HepG2 (cell line): ENCODE measurements around the gene C9orf43. TPM values are rescaled to one million over a fixed set of nuclear protein-coding genes. Genes with fewer than 3 reads are reported as not detected.

Experiments used
- ARID2 ChIP-seq: sonication (generic); formaldehyde crosslinking; IDR thresholded peaks from 2 replicates; pipeline ENCODE4 v1.8.1; 2022; ENCODE audit warnings: mild to moderate bottlenecking, missing genetic modification reagents, borderline replicate concordance
- BRCA1 ChIP-seq: sonication (generic); formaldehyde crosslinking; IDR thresholded peaks from 2 replicates; pipeline ENCODE4 v1.4.0; 2020; ENCODE audit warnings: missing genetic modification reagents
- FOXA3 ChIP-seq: IDR thresholded peaks from 2 replicates; pipeline ENCODE4 v1.6.1; 2016; ENCODE audit warnings: missing genetic modification reagents, missing compliant biosample characterization
- FOXO1 ChIP-seq: sonication (generic); formaldehyde crosslinking; IDR thresholded peaks from 2 replicates; pipeline ENCODE4 v1.4.0; 2020; ENCODE audit warnings: missing genetic modification reagents
- HIVEP1 ChIP-seq: sonication (generic); formaldehyde crosslinking; IDR thresholded peaks from 2 replicates; pipeline ENCODE4 v1.4.0; 2020; ENCODE audit warnings: mild to moderate bottlenecking, missing genetic modification reagents
- IRX3 ChIP-seq: sonication (generic); formaldehyde crosslinking; IDR thresholded peaks from 2 replicates; pipeline ENCODE4 v1.8.1; 2023; ENCODE audit warnings: mild to moderate bottlenecking, low read depth, missing genetic modification reagents, borderline replicate concordance
- JDP2 ChIP-seq: sonication (generic); formaldehyde crosslinking; IDR thresholded peaks from 2 replicates; pipeline ENCODE4 v1.8.1; 2022; ENCODE audit warnings: missing genetic modification reagents, borderline replicate concordance
- JUNB ChIP-seq: sonication (generic); formaldehyde crosslinking; IDR thresholded peaks from 2 replicates; pipeline ENCODE4 v1.8.0; 2022; ENCODE audit warnings: missing genetic modification reagents, mild to moderate bottlenecking, borderline replicate concordance
- KLF6 ChIP-seq: IDR thresholded peaks from 2 replicates; pipeline ENCODE4 v1.8.0; 2016; ENCODE audit warnings: missing biosample characterization, missing genetic modification reagents
- MEIS2 ChIP-seq: sonication (generic); formaldehyde crosslinking; IDR thresholded peaks from 2 replicates; pipeline ENCODE4 v1.9.0; 2021; ENCODE audit warnings: mild to moderate bottlenecking, missing genetic modification reagents
- NCOA5 ChIP-seq: sonication (generic); formaldehyde crosslinking; IDR thresholded peaks from 2 replicates; pipeline ENCODE4 v1.4.0; 2020; ENCODE audit warnings: missing genetic modification reagents
- SP1 ChIP-seq, 2 experiments: fragments of 450-650 bp in 1 of 2; sonication (generic) in 1 of 2; formaldehyde crosslinking in 1 of 2; IDR thresholded peaks; 2 replicates each; pipeline versions ENCODE4 v1.4.0 to v1.6.1; 2016 to 2020; ENCODE audit warnings: missing genetic modification reagents in 1 of 2
- TAF15 ChIP-seq: fragments of 200-400 bp; formaldehyde crosslinking; IDR thresholded peaks from one replicate; pipeline ENCODE4 v1.6.1; 2018; ENCODE audit warnings: mild to moderate bottlenecking, low read depth, low read length; ENCODE audit not compliant: poor library complexity, severe bottlenecking
- ZBTB7A ChIP-seq: sonication (generic); formaldehyde crosslinking; IDR thresholded peaks from 2 replicates; pipeline ENCODE4 v1.8.0; 2022; ENCODE audit warnings: mild to moderate bottlenecking, missing genetic modification reagents
- ZBTB7B ChIP-seq: sonication (generic); formaldehyde crosslinking; IDR thresholded peaks from 2 replicates; pipeline ENCODE4 v1.4.0; 2020; ENCODE audit warnings: missing genetic modification reagents
- ZNF121 ChIP-seq: sonication (generic); formaldehyde crosslinking; IDR thresholded peaks from 2 replicates; pipeline ENCODE4 v1.5.0; 2020; ENCODE audit warnings: mild to moderate bottlenecking, missing genetic modification reagents
- ZNF160 ChIP-seq: sonication (generic); formaldehyde crosslinking; IDR thresholded peaks from 2 replicates; pipeline ENCODE4 v1.8.0; 2022; ENCODE audit warnings: mild to moderate bottlenecking, inconsistent platforms, missing genetic modification reagents
- ZNF430 ChIP-seq: sonication (generic); formaldehyde crosslinking; IDR thresholded peaks from 2 replicates; pipeline ENCODE4 v1.9.0; 2021; ENCODE audit warnings: mild to moderate bottlenecking, missing genetic modification reagents
- ZNF446 ChIP-seq: sonication (generic); formaldehyde crosslinking; IDR thresholded peaks from 2 replicates; pipeline ENCODE4 v1.5.0; 2020; ENCODE audit warnings: mild to moderate bottlenecking, missing genetic modification reagents
- ZNF761 ChIP-seq: sonication (generic); formaldehyde crosslinking; conservative IDR thresholded peaks from 2 replicates; pipeline ENCODE4 v1.4.0; 2020; ENCODE audit warnings: mild to moderate bottlenecking, missing genetic modification reagents
- ZNF879 ChIP-seq: sonication (generic); formaldehyde crosslinking; IDR thresholded peaks from 2 replicates; pipeline ENCODE4 v1.8.1; 2023; ENCODE audit warnings: missing genetic modification reagents
- polyA plus RNA-seq, 8 experiments: library from polyadenylated mRNA; depleted of rRNA in 3 of 8; stranded (reverse) in 7 of 8; unstranded in 1 of 8; fragments of >200 nt; fragmentation: Illumina TruSeq in 4 of 8; extraction: Trizol in 4 of 8; gene quantifications; 2 replicates each; pipeline versions ENCODE4 v1.2.1 to v1.2.3, GENCODE V29; 2011 to 2016; ENCODE audit warnings: low read depth in 4 of 8, missing spikeins in 1 of 8, mixed read lengths in 1 of 8; ENCODE audit not compliant: insufficient read depth in 1 of 8
- total RNA-seq, 5 experiments: library from RNA; depleted of rRNA; stranded (reverse); fragments of >200 nt; fragmentation: Illumina TruSeq; extraction: Trizol; gene quantifications; 2 replicates each; pipeline ENCODE4 v1.2.3, GENCODE V29; 2016; ENCODE audit warnings: low read depth in 1 of 5
- TF ChIP-seq, protein P1 (sequence below): sonication (generic); formaldehyde crosslinking; IDR thresholded peaks from 2 replicates; pipeline ENCODE4 v1.8.1; 2023; ENCODE audit warnings: mild to moderate bottlenecking, missing genetic modification reagents
- TF ChIP-seq, protein P2 (sequence below): sonication (generic); formaldehyde crosslinking; IDR thresholded peaks from 2 replicates; pipeline ENCODE4 v1.4.0; 2020; ENCODE audit warnings: missing genetic modification reagents
- TF ChIP-seq, protein P3 (sequence below): sonication (generic); formaldehyde crosslinking; IDR thresholded peaks from 2 replicates; pipeline ENCODE4 v1.4.0; 2020; ENCODE audit warnings: low read depth, mild to moderate bottlenecking, missing genetic modification reagents
- TF ChIP-seq, protein P4 (sequence below): sonication (generic); formaldehyde crosslinking; IDR thresholded peaks from 2 replicates; pipeline ENCODE4 v1.5.0; 2020; ENCODE audit warnings: mild to moderate bottlenecking, missing genetic modification reagents, moderate library complexity
- TF ChIP-seq, protein P5 (sequence below): sonication (generic); formaldehyde crosslinking; IDR thresholded peaks from 2 replicates; pipeline ENCODE4 v1.5.0; 2020; ENCODE audit warnings: missing genetic modification reagents, mild to moderate bottlenecking, borderline replicate concordance

C9orf43 gene
- total and polyA plus RNA-seq, 2 of the 13 experiments (the other 11 are each of a cell fraction or from before 2014, with no cell fraction given), result 0.24 to 0.31 TPM

DNA sequence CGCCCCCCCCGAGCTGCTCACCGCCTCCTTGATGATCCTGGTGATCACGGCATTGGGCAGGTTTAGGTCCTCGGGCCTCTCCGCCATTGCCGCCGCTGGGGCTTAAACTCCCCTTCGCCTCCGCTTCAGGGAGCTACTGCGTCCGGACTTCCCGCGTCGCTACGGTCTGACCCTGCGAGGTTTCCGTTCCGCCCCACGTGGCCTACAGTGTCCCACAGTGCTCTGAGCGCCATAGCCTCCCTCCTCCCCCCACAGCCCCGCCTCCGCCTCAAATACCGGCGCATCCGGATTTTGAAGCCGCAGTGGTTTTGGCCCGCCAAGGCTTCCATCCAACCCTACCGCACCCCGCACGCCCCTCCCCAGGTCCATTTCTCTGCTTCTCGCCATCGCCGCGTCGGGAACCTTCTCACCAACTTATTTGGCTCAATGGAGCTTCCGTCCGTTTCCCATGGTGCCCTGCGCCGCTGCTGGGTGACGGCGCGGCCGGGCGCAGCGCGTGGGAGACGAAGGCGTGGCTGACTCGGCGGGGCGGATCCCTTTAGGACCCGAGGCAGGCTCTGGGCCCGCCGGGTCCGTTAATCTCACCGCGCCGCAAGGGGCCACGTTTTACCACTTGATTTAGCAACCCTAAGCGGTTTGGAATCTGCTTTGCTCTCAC lies at the start of gene C9orf43, which contains the start of gene POLE3 (continued):
- TF ChIP-seq, protein P1, sequence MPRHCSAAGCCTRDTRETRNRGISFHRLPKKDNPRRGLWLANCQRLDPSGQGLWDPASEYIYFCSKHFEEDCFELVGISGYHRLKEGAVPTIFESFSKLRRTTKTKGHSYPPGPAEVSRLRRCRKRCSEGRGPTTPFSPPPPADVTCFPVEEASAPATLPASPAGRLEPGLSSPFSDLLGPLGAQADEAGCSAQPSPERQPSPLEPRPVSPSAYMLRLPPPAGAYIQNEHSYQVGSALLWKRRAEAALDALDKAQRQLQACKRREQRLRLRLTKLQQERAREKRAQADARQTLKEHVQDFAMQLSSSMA (CRISPR knock-in tag), result 0 out of 2 replicates have a peak, but pooled peaks have one; percentile 30
- TF ChIP-seq ZNF160 (CRISPR knock-in tag) (no peak; the same call in 1 of the 2 replicates), IRX3 (CRISPR knock-in tag) (peak; percentile 95), MEIS2 (CRISPR knock-in tag) (peak; percentile 73), TAF15 (peak; percentile 66), FOXO1 (CRISPR knock-in tag) (peak; percentile 59), HIVEP1 (CRISPR knock-in tag) (peak; percentile 79), FOXA3 (CRISPR knock-in tag) (peak; percentile 46; the same call in 1 of the 2 replicates), ZNF879 (0 out of 2 replicates have a peak, but pooled peaks have one; percentile 82), ZNF446 (no peak), JDP2 (peak; percentile 31; the same call in 1 of the 2 replicates), ZNF761 (CRISPR knock-in tag) (no peak), ZNF430 (0 out of 2 replicates have a peak, but pooled peaks have one; percentile 35), ZBTB7B (peak; percentile 35; the same call in 1 of the 2 replicates), JUNB (CRISPR knock-in tag) (no peak), SP1 (IDR thresholded peaks at IDR 0.05) (no peak), SP1 (CRISPR knock-in tag; IDR thresholded peaks at IDR 0.05) (peak; percentile 86), NCOA5 (CRISPR knock-in tag) (no peak), ZBTB7A (CRISPR knock-in tag) (no peak), KLF6 (CRISPR knock-in tag) (peak; percentile 94), ZNF121 (no peak), BRCA1 (CRISPR knock-in tag) (no peak; the same call in 1 of the 2 replicates), ARID2 (CRISPR knock-in tag) (peak; percentile 95)
- TF ChIP-seq, protein P2, sequence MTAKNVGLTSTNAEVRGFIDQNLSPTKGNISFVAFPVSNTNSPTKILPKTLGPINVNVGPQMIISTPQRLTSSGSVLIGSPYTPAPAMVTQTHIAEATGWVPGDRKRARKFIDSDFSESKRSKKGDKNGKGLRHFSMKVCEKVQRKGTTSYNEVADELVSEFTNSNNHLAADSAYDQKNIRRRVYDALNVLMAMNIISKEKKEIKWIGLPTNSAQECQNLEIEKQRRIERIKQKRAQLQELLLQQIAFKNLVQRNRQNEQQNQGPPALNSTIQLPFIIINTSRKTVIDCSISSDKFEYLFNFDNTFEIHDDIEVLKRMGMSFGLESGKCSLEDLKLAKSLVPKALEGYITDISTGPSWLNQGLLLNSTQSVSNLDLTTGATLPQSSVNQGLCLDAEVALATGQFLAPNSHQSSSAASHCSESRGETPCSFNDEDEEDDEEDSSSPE (CRISPR knock-in tag), result peak; percentile 94
- TF ChIP-seq, protein P3, sequence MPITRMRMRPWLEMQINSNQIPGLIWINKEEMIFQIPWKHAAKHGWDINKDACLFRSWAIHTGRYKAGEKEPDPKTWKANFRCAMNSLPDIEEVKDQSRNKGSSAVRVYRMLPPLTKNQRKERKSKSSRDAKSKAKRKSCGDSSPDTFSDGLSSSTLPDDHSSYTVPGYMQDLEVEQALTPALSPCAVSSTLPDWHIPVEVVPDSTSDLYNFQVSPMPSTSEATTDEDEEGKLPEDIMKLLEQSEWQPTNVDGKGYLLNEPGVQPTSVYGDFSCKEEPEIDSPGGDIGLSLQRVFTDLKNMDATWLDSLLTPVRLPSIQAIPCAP (CRISPR knock-in tag), result peak; percentile 70; the same call in 1 of the 2 replicates
- TF ChIP-seq, protein P4, sequence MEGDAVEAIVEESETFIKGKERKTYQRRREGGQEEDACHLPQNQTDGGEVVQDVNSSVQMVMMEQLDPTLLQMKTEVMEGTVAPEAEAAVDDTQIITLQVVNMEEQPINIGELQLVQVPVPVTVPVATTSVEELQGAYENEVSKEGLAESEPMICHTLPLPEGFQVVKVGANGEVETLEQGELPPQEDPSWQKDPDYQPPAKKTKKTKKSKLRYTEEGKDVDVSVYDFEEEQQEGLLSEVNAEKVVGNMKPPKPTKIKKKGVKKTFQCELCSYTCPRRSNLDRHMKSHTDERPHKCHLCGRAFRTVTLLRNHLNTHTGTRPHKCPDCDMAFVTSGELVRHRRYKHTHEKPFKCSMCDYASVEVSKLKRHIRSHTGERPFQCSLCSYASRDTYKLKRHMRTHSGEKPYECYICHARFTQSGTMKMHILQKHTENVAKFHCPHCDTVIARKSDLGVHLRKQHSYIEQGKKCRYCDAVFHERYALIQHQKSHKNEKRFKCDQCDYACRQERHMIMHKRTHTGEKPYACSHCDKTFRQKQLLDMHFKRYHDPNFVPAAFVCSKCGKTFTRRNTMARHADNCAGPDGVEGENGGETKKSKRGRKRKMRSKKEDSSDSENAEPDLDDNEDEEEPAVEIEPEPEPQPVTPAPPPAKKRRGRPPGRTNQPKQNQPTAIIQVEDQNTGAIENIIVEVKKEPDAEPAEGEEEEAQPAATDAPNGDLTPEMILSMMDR (CRISPR knock-in tag), result peak; percentile 42
- TF ChIP-seq, protein P5, sequence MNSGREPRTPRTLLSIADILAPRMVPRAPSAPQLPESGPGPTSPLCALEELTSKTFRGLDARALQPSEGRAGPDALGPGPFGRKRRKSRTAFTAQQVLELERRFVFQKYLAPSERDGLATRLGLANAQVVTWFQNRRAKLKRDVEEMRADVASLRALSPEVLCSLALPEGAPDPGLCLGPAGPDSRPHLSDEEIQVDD, result no peak
